IPS DF 6.9 (cell line): Measurements from ENCODE around the gene CARD11.

Experiments
- DNase-seq: peaks from one replicate; pipeline ENCODE4 v3.0.0-alpha.2; 2013; ENCODE audit warnings: low read depth, low spot score
- H3K27ac ChIP-seq: one replicate; pipeline ENCODE4 v1.5.1; 2013; ENCODE audit warnings: low read length, control low read depth
- H3K27me3 ChIP-seq: 2 replicates; pipeline ENCODE4 v1.6.1; 2013; ENCODE audit warnings: mild to moderate bottlenecking, low read length; ENCODE audit not compliant: control insufficient read depth, insufficient read depth
- H3K36me3 ChIP-seq: 2 replicates; pipeline ENCODE4 v1.6.1; 2013; ENCODE audit warnings: low read length; ENCODE audit not compliant: control insufficient read depth, insufficient read depth
- H3K4me1 ChIP-seq: 2 replicates; pipeline ENCODE4 v1.6.1; 2013; ENCODE audit warnings: low read length; ENCODE audit not compliant: control insufficient read depth, insufficient read depth
- H3K4me3 ChIP-seq: 2 replicates; pipeline ENCODE4 v1.5.1; 2013; ENCODE audit warnings: mild to moderate bottlenecking, low read length
- H3K9me3 ChIP-seq: 2 replicates; pipeline ENCODE4 v1.6.1; 2013; ENCODE audit warnings: low read length, inconsistent platforms; ENCODE audit not compliant: control insufficient read depth, insufficient read depth
- WGBS: extraction: QIAGEN DNeasy Blood & Tissue Kit; methylation state at CpG from one replicate; pipeline ENCODE4 v1.1.7; 2013; ENCODE audit warnings: mixed read lengths, missing lambda C conversion rate; ENCODE audit not compliant: insufficient read length, insufficient coverage; 5-methylcytosine and 5-hydroxymethylcytosine counted together

CARD11 gene

DNA sequence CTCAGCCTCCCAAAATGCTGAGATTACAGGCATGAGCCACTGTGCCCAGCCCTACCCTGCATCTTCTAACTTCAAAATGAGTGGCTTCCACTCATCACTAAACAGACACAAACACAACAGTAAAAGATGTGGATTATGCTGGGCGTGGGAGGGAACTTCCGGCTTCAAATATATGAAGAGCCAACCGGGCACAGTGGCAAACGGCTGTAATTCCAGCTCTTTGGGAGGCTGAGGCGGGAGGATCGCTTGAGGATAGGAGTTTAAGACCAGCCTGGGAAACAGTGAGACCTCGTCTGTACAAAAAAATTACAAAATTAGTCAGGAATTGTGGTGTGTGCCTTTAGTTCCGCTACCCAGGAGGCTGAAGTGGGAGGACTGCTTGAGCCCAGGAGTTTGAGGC, 107.4 kb downstream of the CARD11 start:
- no peaks in the 10 kb centered on the region for H3K9me3 ChIP-seq
- 0 out of 2 replicates have a peak, but pooled peaks cover 4% of the 10 kb centered on the region for H3K36me3 ChIP-seq
- H3K27me3 ChIP-seq = no peaks in the 10 kb centered on the region
- WGBS = no CpG with 5 or more reads among the region's 8 CpGs
- no peak for DNase-seq
- H3K27ac ChIP-seq = no peak overlapping the region
- H3K4me3 ChIP-seq = no peak overlapping the region
- no peaks in the 10 kb centered on the region for H3K4me1 ChIP-seq

DNA sequence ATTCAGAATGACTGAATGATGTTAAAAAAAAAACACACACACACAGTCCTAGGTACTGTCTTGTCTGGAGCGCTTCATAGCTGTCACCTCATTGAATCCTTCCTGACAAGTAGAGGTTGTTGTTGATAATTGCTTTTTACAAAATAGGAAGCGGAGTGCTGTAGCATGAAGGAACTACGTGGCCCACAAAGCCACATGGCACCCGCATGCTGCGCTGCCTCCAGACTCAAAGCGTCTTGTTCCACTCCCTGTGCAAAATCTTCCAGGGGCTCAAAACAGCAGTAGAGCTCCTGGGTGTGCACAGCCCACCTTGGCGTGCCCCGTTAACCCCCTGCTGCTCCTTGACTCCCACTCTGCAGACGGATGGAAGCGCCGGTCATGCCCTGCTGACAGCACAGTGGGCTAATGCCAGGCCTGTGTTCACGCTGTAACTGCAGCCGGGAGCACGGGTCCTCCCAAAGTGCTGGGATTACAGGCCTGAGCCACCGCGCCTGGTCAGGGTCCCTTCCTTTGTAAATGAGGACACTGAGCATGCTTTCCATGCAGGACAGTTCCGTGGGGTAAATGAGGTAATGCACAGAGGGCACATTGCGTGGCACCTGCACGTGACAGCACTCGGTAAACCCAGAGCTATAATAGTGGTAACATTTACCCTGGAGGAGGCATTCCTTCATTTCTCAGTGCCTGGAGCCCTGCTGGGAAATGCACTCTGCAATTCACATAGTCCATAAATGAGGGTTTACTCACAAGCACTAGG, 108.5 kb downstream of the CARD11 start:
- no peak for DNase-seq
- no peaks in the 10 kb centered on the region for H3K9me3 ChIP-seq
- WGBS = no CpG with 5 or more reads among the region's 20 CpGs
- H3K27me3 ChIP-seq = no peaks in the 10 kb centered on the region
- no peaks in the 10 kb centered on the region for H3K4me1 ChIP-seq
- no peak overlapping the region for H3K4me3 ChIP-seq
- no peak overlapping the region for H3K27ac ChIP-seq
- H3K36me3 ChIP-seq = 0 out of 2 replicates have a peak, but pooled peaks cover 4% of the 10 kb centered on the region

DNA sequence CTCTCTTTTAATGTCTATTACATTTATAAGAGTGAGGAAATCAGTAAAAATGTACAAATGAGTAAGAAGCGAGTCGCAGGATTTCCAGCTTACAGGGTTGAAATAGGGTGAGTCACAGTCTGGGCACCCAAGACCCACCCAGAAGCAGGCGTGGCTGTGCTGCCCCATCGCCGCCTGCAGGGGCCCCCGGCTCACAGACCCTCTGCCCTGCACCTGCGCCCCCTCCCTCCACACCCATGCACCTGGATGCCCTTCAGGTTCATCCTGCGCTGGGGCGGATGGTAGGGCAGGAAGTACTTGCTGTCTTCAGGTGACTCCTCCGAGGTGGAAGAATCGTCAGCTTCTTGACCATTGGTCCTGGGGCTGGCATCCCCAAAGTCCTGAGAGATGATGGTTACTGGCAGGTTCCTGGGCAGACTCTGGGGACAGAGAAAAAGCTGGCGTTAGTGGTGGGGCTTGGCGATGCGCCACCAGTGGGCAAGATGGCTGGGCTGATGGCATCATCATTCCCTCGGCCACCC, 109.4 kb downstream of the CARD11 start:
- Histone ChIP-seq H3K27me3 (no peaks in the 10 kb centered on the region), H3K4me3 (no peak overlapping the region), H3K9me3 (no peaks in the 10 kb centered on the region), H3K4me1 (no peaks in the 10 kb centered on the region), H3K36me3 (0 out of 2 replicates have a peak, but pooled peaks cover 4% of the 10 kb centered on the region), H3K27ac (no peak overlapping the region)
- no CpG with 5 or more reads among the region's 15 CpGs for WGBS
- no peak for DNase-seq

DNA sequence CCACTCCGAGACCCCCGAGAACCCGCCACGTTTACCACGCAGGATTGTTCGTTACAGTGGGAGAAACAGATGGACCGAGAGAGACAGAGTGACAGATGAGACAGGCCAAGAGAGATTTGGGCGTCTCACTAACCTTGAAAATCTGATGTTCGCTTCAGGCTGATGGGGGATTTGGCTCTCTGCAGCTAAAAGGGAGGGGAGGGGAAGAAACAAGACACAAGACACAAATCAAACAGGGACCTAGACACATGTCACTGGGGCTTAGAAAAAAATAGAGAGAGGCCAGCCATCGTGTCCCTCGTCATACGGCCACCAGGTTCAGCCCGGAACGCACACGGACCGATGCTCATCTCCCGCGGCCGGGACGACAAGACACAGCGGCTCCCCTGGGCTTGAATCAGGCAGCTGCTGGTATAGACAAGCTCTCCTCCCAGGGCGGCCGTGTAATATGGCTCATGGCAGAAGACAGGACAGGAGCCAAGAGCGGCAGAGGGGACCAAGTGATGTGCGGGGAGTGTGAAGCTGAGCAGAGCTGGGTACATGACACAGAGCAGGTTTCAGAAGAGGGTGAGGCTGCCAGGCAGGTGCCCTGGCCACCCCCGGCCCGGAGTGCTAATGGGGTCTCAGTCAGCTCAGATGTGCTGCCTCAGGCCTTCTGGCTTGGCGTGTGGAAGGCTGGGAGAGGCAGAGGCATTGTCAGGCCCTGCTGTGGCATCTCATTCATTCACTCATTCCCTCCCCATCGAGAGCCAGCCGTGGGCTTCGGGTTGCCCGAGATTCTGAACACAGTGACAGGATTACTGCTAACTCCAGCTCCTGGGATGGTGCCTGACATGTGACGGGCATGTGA, 111.0 kb downstream of the CARD11 start:
- no CpG with 5 or more reads among the region's 33 CpGs for WGBS
- no peak for DNase-seq
- H3K36me3 ChIP-seq = peaks cover 10% of the 10 kb centered on the region; the same call in 1 of the 2 replicates

DNA sequence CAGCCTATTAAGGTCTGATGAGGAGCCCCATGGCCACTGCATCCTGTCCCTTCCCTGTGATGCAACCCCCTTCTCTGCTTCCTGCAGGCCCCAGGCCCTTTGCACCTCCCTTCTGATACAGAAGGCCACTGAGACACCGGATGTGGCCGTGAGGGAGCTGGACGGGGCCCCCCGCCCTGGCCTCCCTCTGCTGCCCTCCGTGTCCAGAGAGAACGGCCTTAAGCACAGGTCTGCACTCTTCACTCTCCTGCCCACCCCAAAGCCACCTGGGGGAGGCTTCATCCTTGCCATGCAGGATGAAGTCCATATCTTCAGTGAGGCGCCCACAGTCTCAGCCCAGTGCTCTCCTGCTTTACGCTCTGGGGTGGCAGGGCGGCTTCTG, 112.6 kb downstream of the CARD11 start:
- H3K9me3 ChIP-seq = no peaks in the 10 kb centered on the region
- no peak overlapping the region for H3K4me3 ChIP-seq
- DNase-seq = no peak
- no CpG with 5 or more reads among the region's 9 CpGs for WGBS
- H3K4me1 ChIP-seq = no peaks in the 10 kb centered on the region
- peaks cover 10% of the 10 kb centered on the region; the same call in 1 of the 2 replicates for H3K36me3 ChIP-seq
- no peak overlapping the region for H3K27ac ChIP-seq
- H3K27me3 ChIP-seq = no peaks in the 10 kb centered on the region

More for the DNA sequence above, 111.0 kb downstream of the CARD11 start:
- H3K4me3 ChIP-seq = no peak overlapping the region
- H3K9me3 ChIP-seq = no peaks in the 10 kb centered on the region
- no peaks in the 10 kb centered on the region for H3K27me3 ChIP-seq
- H3K4me1 ChIP-seq = no peaks in the 10 kb centered on the region
- H3K27ac ChIP-seq = no peak overlapping the region

DNA sequence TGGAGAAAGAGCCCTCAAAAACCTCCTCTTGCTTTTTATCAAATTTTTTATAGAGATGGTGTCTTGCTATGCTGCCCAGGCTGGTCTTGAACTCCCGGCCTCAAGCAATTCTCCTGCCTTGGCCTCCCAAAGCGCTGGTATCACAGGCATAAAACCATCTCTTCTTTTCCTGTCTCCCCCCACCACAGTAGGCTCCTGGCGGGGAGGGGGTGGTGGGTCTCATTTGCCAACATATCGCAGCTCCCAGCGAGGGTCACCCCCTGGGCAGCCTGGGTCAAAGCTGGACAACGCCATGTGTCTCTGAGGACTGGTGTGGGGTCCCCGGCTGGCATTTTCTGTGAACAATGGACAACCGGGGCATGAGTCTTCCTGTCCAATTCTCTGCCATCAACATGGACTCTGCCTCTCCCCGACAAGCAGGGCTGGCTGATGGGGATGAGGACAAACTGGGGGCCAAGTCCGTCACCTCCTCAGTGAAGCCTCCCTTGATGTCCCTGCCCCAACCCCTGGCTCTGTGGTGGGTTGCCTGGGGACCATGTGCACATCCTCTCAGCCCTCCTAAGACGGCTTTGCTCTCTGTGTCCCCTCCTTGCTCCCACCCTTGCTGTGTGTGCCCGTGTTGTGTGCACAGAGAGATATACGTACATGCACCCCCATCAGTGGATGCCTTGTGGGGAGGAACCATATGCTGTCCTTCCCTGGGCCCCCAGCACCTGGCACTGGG, 113.2 kb downstream of the CARD11 start:
- Histone ChIP-seq H3K36me3 (peaks cover 10% of the 10 kb centered on the region; the same call in 1 of the 2 replicates), H3K4me1 (no peaks in the 10 kb centered on the region), H3K27me3 (no peaks in the 10 kb centered on the region), H3K4me3 (no peak overlapping the region), H3K27ac (no peak overlapping the region), H3K9me3 (no peaks in the 10 kb centered on the region)
- DNase-seq = no peak
- no CpG with 5 or more reads among the region's 13 CpGs for WGBS

DNA sequence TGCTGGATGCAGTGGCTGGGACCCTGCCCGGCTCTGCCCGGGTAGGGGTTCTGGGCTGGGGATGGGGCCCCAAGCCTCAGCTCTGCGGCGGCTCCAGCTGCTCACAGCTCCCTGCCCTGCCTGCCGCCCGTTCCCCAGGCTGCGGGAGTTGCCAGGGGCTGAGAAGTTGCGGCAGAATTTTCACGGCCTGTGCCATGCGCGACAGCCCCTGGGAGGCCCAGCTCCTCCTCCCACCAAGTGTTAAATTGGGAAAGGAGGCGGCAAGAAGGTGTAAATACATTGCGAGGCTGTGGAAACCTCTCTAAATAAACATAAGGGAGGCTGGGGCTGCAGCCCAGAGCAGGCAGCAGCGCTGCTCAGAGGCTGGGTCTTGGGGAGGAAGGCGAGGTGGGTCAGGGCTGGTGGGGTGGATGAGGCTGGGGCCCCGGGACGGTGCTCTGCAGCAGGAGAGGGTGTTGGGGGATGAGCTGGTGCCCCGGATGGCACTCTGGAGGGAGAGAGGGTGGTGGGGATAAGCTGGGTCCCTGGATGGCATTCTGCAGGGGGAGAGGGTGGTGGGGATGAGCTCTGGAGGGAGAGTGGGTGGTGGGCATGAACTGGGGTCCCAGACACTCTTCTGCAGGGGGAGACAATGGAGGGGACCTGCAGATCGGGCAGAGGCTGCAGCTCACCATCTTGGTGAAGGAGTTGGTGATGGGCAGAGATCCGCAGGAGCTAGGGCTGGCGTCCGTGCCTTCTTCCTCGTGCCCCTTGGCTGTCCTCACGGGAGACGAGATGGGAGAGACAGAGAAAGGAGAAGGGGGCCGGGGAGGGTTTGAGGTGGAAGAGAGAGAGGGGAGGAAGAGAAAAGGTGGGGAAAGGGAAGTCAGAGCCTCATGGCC, 114.1 kb downstream of the CARD11 start:
- no CpG with 5 or more reads among the region's 26 CpGs for WGBS
- DNase-seq = no peak
- no peaks in the 10 kb centered on the region for H3K9me3 ChIP-seq
- no peak overlapping the region for H3K27ac ChIP-seq
- H3K4me1 ChIP-seq = no peaks in the 10 kb centered on the region
- H3K4me3 ChIP-seq = no peak overlapping the region
- no peaks in the 10 kb centered on the region for H3K27me3 ChIP-seq
- peaks cover 10% of the 10 kb centered on the region; the same call in 1 of the 2 replicates for H3K36me3 ChIP-seq

DNA sequence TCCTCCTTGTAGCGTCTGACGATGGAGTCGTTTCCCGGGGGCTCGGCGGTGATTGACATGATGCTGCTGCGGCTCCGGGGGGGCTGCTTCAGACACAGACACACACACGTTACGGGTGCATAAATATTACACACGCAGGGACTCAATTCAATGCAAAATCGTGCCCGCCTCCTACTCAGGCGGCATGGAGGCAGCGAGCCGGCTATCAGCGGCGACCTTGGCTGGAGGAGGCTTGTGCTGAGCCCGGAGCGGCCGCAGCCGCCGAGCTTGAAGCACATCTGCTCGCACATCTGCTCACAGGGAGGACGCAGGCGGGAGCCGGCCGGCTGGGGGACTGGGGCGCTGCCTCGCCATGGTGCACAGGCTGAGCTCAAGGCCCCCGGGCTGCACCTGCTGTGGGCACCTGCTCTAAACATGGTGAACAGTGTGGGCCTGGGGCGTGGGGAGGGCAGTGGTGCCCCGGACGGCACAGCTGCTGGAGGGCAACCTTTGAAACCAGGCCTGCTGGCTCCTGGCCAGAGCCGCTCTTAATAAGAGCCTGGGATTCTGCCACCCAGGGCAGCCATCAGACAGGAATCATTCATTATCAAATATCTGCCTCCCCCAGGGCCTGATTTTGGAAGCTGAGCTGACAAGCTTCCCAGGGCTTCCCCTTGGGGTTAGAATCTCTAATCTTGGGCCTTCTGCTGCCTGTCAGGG, 114.9 kb downstream of the CARD11 start:
- Histone ChIP-seq H3K27ac (no peak overlapping the region), H3K4me3 (no peak overlapping the region), H3K4me1 (no peaks in the 10 kb centered on the region), H3K27me3 (no peaks in the 10 kb centered on the region), H3K36me3 (peaks cover 10% of the 10 kb centered on the region; the same call in 1 of the 2 replicates), H3K9me3 (no peaks in the 10 kb centered on the region)
- no CpG with 5 or more reads among the region's 35 CpGs for WGBS
- DNase-seq = no peak

DNA sequence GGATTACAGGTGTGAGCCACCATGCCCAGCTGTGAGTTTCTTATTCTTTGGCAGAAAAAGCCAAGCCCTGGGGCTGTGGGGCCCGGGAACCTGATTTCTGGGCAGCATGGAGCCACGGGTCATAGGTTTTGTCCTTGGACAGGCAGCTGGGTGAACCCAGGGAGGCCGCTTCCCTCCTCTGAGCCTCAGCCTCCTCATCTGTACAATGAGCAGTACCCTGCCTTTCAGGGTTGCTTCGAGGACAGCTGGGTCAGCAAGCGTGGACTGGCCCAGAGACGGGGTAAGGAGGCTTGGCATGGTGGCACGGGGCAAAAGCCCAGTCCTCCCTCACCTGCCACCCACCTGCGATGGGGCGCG, 115.4 kb downstream of the CARD11 start:
- Histone ChIP-seq H3K9me3 (no peaks in the 10 kb centered on the region), H3K27ac (no peak overlapping the region), H3K27me3 (no peaks in the 10 kb centered on the region), H3K4me3 (no peak overlapping the region), H3K36me3 (peaks cover 10% of the 10 kb centered on the region; the same call in 1 of the 2 replicates), H3K4me1 (no peaks in the 10 kb centered on the region)
- no peak for DNase-seq
- WGBS = no CpG with 5 or more reads among the region's 10 CpGs
